Non-pigmented ciliary epithelial cell (primary cell): ENCODE results near the gene EXT2.

ENCODE experiments used
- DNase-seq: peaks from one replicate; pipeline ENCODE4 v3.0.0-alpha.2; 2010; ENCODE audit warnings: low read depth

The EXT2 gene

DNA sequence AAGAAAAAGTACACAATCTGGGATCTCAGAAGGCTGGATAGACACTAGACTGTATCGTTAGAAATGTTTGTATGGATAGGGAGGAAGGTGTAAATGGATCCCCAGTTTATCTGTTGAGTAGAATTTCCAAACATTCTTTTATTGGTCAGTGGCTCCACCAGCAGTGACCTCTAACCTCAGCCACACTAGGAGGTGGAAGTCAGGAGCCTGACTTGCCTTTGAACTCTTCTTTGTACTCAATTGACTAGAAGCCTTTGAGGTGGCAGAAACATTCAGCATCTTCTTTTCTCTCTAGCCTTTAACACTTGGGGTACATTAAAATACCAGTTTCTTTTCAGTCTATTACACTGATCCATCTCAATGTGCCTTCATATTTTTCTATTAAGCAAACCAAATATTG is 39.1 kb downstream of the EXT2 start:
- no peak for DNase-seq

GRCh38 chr11:44136176-44136945 is 40.9 kb downstream of the EXT2 start:
- no peak for DNase-seq

DNA sequence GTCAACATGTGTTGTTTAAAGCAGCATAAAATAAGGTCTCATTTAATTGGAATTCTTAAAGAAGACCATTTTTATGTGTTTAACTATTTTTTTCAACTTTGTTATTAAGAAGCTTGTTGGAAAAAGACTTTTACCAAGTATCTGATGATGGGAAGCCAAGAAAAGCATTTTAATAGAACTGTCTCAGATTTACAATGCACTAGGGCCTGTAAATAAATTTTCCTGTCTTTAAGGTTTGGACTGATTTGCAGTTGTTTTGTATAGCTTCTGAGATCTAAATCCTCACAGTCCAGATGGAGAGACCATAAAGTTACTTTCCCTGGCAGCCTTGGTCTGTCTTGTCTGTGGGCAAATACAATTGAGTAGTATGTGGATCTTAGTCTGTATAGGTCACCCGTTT is 41.6 kb downstream of the EXT2 start:
- no peak for DNase-seq

DNA sequence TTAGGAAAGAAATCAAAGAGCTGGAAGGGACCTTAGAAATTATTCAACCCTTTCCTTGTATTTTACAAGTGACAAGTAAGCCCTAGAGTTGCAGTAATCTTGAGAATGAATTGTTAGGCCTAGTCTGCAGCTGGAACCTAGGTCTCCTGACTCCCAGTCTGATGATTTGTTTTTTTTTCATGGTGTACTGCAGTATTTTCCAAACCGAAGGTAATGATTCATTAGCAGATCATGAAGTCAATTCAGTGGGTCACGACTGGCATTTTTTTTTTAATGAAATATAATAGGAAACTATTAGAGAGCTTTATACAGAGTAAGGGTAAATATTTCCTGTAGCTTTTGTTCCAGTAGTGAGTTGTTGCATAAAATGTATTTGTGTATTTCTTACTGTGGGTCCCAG is 42.8 kb downstream of the EXT2 start:
- no peak for DNase-seq

- no peak for DNase-seq
Measured at GRCh38 chr11:44138980-44139379, 43.5 kb downstream of the EXT2 start.

DNA sequence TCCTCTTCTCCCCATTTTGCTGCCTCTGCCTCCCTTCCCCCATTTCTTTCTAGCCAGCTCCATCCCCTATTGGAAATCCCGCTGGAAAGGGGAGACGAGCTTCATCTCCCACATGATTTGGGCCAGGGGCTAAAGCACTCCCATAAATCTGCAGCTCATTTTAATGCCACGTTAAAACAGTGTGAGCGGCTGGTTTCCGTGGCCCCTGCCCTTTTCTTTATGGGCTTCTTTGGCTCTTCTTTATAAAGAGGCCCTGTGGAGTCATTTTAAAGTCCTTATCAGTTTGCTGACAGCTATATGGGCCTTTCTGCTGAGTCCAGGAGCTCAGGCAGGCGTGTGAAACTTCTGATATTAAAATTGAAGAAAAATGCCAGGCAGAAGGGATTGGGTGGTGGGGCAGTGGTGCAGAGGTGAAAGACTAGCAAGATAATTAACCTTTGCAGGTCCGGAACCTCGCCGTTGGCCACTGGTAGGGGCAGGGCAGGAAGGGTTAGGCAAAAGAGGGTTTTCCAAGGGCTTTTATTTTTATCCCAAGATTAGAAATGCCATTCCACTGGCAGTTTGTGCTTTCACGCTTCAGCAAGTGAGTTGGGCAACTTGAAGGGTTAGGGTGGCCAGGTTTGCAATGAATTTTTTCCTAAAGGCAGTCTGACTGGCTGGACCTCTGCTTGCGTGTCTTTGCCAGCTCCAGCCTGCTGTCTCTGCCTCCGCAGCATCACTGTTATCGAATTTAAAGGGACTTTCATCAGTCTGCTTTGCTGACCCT is 44.3 kb downstream of the EXT2 start:
- no peak for DNase-seq

DNA sequence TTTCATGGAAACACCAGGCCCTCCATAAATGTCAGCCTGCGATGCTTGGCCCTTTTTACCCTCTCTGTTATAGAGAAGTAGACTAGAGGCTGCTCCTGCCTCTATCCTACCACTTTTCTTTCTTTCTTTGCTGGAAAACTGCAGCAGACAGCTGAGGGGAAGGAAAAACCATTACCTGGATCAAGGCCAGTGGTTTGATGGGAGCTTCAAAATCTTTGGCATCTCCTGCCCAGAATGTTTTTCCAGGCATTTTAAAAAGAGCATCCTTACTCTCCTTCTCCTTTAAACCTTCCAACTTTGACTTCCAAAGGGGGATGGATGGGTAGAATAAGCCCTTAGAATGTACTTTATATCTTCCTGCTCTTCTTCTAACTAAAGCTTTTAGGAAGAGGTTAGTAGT is 44.9 kb downstream of the EXT2 start:
- DNase-seq = no peak

DNA sequence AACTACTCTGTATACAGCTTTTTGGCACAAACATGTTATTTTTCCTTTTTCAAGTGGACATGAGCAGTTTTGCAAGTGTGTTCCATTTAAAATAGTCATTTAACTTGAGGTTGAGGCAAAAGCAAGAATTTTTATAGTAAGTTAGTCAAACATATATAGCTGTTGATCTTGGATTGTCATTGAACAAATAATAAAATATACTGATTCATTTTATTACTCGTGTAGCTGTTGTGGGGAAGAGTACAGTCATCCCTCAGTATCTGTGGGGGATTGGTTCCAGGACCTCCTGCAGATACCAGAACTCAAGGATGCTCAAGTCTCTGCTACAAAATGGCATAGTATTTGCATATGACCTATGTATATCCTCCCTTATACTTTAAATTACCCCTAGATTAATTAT is 45.3 kb downstream of the EXT2 start:
- DNase-seq = no peak

DNA sequence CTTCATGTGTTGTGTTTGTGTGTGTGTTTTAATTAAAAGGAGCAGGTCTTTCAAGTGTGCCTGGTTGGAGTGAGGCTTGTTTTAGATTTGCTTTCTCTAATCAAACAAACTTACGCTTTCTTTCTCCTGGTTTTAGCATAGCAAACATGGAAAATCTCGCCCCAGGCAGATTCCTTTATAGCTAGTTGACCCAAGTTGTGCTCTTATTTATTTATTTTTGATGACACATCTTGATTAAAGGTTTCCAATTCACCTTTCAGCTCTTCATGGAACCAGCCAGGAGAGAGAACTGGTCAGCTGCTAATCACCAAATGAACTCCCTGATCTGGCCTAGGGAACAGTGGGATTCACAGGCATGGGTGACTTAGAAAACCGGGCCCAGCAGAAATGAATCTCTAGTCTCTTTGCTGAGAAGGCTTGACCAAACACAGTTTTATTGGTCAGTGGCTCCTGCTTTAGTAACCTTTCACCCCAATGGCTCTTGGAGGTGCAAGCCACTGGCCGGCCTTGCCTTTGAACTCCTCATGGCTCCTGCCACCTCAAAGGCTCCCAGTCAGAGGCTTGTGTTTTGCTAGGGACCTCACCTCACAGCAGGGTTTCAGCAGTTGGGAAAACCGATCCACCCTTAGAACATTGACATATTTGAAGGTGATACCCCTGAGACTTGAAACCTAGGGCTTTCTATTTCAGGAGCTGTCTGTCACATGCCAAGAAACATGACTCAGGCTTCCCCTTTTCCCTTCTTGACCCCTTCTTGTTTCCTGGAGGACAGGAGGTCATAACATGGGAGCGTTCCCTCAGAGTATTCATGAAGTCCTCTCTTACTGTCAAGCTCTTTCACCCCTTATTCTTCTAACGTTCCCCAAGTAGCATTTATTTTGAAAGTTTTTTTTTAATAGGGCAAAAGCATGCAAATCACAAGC is 48.8 kb downstream of the EXT2 start:
- no peak for DNase-seq

DNA sequence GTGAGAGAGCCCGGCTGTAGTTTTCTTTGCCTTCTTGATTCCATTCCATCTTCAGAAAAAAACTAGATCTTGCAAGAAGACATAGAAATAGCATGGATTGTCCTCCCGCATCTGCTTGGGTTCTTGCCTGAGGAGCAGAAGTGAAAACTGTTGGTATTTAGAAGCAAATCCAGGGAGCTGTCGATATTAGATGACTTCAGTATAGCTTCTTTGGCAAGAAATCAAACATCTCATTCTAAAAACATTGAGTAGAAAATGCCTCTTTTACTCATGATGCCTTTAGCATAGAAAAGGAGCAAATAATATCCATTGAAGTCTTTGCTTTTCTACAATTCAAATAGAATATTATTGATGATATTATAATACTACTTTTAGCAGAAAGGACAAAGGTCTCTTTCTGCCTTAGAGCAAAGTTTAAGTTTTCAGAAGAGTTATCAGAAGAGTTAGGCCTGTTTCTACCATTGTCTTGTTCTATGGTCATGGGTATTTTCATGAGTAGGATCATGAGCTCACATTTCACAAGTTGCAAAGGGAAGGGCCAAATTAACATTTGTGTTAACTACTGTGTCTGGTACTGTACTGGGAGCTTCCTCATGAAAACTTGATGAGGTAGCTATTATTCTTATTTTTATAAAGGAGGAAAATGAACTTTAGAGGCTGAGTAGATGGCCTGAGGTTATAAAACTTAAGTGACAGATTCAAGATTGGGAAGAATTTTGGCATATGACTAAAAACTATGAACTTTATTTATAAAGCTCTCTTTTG is 49.7 kb downstream of the EXT2 start:
- no peak for DNase-seq

- DNase-seq = no peak
Measured at GRCh38 chr11:44146931-44147330, 51.5 kb downstream of the EXT2 start.

- DNase-seq = no peak
Measured at GRCh38 chr11:44147751-44148150, 52.3 kb downstream of the EXT2 start.

DNA sequence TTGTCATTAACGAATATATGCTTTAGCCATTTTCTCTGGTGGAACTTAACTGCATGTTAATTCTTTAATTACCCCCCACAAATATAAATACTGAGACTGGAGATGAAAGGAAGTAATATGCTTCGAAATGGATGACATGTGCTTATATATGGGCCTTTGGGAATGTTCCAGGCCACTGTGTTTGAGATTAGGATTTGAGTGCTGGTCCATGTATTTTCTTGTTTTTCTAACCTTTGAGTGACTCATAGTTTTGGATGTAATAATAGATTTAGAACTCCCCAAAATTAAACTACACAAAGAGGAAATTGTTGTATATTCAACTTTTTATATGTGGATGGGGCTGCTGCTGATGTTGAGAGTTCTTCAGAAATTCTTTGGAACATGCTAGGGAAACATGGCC is 54.2 kb downstream of the EXT2 start:
- no peak for DNase-seq

GRCh38 chr11:44150401-44150800 is 54.9 kb downstream of the EXT2 start:
- DNase-seq = no peak

GRCh38 chr11:44157019-44157418 is 61.5 kb downstream of the EXT2 start:
- no peak for DNase-seq

DNA sequence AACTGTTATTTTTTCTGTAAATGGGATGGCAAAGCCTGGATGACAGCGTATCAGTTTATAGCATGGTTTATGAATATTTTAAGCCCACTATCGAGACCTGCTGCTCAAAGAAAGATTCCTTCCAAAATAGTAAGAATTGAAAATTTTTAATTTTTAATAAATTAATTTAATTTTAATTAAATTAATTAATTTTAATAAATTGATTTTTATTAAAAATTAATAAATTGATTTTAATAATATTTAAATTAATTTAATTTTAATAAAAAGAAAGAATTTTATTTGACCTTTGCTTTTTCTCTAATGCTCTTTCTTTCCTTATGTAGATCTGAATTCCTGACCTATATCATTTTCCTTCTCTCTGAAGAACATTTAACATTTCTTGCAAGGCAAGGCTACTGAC is 62.9 kb downstream of the EXT2 start:
- DNase-seq = no peak

DNA sequence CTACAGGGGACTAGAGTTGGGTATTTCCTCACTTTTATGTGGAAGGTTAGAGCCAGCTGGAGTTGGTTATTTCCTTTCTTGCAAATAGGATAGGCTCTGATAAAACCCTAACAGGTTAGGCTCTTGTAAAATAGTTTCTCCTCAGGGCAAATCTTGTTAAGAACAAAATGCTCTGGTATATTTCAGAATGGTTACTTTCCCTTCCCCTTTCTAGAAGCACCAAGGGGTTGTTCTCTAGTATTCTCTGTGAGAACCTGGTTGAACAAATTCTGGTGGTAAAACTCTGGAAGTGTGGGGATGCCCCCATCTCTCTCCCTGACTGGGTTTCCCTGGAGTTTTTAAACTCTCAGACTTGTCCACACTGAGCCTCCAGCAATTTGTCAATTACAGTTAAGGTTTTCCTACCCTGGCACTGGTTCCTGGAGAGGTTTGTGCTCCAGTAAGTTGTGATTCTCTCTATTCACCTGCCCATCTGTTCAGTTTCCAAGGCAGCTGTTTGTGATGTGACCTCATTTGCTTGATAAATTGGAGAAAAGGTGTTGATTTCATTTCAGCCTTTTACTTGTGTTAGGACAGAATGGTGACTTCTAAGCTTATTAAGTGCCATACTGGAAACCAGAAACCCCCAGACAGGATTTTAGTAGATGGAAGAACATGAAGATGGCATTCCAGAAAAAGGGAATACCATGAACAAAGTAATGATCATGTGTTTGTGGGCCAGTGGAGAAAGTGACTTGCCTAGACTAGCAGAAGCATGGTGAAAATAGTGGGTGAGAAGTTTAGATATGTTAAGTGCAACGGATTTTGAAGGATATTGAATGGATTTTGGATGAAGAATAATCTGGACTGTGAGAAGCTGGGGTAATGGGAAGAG is 64.6 kb downstream of the EXT2 start:
- no peak for DNase-seq

- no peak for DNase-seq
Measured at GRCh38 chr11:44162004-44162403, 66.5 kb downstream of the EXT2 start.

DNA sequence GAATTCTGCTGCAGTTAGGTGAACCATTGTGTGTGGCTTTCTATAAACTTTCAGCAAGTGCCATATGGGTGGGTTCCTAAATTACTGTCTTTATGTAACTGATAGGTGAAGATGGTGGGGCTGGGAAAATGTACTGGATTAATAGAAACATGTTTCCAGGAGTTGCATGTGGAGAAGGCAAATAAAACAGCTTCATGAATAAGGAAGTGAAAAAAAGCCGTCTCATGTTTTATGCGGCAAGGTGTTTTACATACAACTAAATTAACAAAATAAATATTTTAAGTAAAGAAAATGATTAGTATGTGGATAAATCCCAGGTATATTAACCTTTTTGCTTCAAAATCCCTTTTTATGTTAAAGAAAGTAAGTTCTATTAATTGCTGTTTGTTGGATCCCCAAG is 67.2 kb downstream of the EXT2 start:
- DNase-seq = no peak

DNA sequence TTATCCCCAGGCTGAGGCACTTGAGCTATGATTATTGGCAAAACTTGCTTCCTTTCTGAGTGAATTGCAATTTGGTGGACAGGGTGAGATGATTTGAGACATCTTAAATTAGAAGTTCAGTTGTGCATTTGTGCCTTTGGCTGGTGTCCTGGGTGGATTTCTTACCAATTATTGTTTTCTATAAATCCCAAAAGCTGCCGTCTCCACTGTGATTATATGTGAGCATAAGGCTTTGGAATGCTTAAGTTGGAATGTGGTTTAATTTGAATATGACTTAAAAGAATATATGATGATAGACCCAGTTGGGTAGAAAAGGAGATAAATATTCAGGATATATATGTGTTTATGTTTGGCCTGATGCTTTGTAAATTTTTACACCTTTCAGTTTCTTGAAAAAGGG is 70.0 kb downstream of the EXT2 start:
- DNase-seq = no peak

DNA sequence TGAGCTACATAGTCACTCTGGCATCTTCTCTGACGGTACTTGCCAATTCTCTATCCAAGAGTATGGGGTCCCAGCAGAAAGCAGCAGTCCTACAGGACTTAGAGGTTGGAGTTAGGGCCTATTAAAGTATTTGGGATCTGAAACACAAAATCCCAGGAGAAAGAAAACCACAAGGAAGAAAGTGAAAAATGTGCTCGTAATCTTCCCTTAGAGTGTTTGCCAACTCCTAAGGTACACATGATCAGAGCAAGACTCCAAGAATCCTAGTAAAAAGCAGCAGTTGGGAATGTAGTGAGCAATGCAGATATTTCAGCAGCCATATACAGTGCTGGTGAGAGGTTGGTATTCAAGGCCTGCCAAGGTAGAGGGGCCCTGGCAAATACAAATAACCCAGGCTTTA is 71.6 kb downstream of the EXT2 start:
- no peak for DNase-seq
